Measurements from ENCODE around the gene TMTC1. TPM values are rescaled to one million over a fixed set of nuclear protein-coding genes. Genes with fewer than 3 reads are reported as not detected.

The TMTC1 gene
- total RNA-seq, 2 donors from 2014 or later = 4.5 to 7.7 TPM

DNA sequence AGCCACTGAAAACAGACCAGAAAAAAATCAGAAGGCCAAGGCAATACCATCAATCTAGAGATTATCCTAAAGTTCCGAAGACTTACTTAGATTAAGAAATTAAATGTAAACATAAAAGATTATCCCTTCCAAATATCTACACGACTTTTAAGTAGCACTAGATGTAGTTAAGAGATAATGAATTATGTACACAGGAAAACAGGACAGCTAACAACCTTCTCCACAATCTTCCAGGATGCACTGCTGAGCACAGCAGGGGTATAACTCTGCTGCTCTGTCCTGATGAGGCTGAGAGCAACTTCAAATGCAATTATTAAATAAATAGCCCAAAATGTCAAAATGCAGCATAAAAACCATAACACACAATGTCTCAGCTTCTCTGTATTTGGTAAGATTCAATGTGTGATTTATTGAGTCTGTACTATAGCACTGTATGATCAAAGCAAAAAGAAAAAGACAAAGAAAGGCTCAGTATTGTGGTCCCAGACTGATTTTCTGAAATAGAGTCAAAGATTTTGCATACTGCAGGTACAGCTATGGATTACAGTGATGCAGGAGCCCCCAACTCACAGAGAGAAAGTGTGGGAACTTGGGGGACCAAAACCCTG is 56.9 kb downstream of the TMTC1 start:
- ATAC-seq (no peak), DNase-seq (no peak)
- intact Hi-C loops (cut with DNase I, micrococcal nuclease) = no loop called here

DNA sequence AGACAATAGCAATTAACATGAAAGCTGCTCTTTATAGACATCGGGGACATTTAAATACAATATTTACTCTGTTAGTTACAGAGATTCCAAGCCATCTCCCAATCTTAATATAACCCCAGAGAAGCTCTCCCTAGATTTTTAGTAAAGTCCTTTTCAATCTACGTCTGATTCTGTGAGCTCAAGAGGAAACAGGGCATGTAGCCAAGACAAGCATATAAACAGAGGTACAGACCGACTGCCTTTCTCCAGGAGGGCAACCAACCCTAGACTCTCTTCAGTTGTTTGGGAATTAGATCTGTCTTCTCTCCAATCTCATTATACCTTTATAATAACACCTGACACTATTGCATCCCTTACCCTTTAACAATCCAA is 57.4 kb downstream of the TMTC1 start:
- ATAC-seq = no peak
- DNase-seq = no peak
- intact Hi-C loops (cut with DNase I, micrococcal nuclease) = no loop called here

DNA sequence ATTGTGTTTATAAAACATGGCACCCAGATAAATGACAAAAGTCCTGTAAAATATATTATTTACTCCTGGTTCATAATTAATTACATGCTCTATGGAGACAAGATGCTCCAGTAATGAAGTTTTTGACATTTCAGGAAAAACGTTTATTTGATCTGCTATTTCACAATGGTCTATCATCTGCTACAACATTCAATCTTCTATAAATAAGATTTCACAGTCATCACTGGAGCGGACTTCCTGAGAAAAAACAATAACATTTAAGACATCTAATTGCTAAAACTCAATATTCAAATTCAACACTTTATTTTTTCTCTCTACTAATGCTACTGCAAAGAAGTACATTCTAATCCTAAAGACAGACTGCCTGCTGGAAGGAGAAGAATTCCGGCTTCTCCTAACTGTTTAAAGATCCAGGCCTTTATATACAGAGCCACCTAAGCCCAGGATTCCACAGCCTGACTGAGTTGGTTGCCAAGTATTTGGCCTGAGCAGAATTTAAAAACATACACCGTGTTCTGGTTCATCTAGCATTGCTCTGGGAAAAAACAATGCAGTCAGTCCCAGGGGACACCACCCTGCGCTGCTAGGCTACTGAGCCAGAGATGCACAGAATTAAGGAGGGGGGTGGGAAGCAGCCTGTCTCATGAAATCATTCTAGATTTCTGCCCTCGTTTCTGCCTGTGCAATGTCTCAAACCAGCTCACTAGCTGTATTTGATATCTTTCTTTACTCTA is 58.0 kb downstream of the TMTC1 start:
- DNase-seq (peak in 1 of 2 donors; percentile 35), ATAC-seq (no peak)
- intact Hi-C loops (cut with DNase I, micrococcal nuclease) = no loop called here

DNA sequence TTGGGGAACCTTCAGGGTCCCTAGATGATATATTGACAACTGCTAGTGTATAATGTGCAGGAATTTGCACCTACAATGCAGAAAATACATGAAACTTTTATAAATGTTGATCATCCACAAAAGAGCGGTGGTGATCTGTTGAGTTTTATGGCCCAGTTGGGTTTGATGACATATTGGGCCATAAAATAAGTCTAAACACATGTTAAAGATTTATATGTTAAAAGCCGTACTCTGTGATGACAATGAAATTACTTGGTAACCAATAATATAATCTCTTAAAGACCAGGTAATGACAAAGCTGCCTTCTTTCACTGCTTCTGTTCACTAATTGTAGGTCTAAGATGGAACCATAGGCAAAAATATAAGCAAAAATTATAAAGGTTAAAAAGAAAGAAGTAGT is 61.6 kb downstream of the TMTC1 start:
- no peak for ATAC-seq
- no peak for DNase-seq
- intact Hi-C loops (cut with DNase I, micrococcal nuclease) = no loop called here

DNA sequence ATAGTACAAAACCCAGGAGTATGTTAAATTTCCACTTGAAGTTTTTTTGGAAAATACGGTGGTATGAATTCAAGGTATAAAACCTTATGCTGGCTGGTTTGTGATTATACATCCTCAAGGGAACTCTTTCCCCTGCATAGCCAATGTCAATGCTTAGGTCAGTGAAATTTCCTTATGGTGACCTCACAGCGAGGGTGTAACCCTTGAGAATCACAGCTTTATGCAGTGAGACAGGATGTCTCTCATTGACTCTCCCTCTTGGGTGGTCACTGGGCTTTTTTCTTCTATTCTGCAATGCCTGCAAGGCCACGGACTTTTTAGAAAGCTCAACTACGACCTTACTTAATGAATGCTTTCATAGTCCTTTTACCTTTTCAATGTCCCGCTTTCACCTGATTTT is 64.4 kb downstream of the TMTC1 start:
- ATAC-seq = no peak
- no peak for DNase-seq
- intact Hi-C loops (cut with DNase I, micrococcal nuclease) = no loop called here

DNA sequence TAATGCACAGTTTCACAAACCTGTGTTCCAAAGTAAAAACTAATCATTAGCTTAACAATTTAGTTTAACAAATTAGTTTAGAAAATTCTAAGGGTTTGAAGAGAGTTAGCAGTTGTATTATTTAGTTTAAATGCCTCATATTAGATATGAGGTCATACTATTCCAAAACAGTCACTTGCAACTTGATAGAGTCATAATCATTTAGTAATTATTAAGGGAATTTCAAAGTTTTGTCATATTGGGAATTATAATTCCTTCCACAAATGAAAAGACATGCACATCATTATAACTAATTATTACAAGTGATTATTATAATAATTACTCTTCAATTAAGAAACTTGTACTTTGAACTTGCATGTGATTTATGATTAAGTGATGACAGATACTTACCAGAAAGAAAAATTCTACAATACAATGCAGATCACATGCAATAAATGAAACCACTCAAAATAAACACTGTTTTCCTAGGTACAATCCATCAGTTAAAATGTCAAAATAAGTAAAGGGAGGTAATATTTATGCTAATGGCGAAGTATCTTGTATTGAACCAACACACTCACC is 66.1 kb downstream of the TMTC1 start:
- ATAC-seq (no peak), DNase-seq (no peak)
- intact Hi-C loops (cut with DNase I, micrococcal nuclease) = no loop called here

DNA sequence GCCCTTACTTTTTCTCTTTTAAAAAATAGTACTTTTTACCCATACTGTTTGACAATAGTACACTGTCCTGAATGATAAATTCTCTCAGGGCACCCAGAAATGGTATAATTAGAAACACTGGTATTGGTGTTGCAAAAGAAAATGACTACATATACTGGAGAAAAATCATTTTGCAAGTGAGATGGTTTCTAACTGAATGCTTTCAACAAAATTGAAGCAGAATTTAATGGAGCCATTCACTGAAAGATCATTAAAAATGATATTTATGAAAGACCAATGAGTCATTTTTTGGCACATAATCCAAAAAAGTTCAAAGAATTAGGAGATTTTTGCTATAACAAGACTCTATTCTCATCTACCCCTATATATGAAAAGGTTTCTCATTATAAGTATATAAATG is 68.8 kb downstream of the TMTC1 start:
- no peak for ATAC-seq
- no peak for DNase-seq
- intact Hi-C loops (cut with DNase I, micrococcal nuclease) = no loop called here

DNA sequence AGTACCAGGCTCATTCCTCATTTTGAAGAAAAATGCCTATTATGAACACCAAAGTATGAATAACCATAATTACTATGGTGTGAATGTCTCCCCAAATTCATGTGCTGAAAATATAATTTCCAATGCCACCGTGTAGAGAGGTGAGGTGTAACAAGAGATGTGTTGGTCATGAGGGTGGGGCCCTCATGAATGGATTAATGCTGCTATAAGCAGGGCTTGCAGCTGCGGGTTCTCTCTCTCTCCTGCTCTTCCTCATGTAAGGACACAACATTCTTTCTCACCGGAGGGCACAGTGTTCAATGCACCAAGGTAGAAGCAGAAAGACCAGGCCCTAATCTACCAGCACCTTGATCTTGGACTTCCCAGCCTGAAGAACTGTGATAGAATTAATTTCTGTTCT is 70.0 kb downstream of the TMTC1 start:
- DNase-seq (no peak), ATAC-seq (no peak)
- intact Hi-C loops (cut with DNase I, micrococcal nuclease) = no loop called here

DNA sequence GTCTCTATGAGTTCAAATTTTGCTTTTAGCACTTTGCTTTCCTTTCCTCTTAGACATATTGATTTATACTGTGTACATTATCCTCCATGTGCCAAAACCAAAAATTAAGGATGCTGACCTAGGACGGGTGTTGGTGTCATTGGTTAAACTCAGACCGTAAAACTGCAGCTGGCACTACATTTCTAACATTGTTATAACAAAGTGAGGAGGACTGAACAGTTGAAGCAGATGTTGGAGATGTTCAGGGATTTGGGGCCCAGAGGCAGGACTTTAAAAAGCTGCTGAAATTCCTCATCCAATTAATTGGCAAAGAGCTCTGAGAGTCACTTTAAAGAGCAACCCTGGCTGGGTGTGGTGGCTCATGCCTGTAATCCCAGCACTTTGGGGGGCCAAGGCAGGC is 72.4 kb downstream of the TMTC1 start:
- DNase-seq (no peak), ATAC-seq (no peak)
- intact Hi-C loops (cut with DNase I, micrococcal nuclease) = no loop called here

DNA sequence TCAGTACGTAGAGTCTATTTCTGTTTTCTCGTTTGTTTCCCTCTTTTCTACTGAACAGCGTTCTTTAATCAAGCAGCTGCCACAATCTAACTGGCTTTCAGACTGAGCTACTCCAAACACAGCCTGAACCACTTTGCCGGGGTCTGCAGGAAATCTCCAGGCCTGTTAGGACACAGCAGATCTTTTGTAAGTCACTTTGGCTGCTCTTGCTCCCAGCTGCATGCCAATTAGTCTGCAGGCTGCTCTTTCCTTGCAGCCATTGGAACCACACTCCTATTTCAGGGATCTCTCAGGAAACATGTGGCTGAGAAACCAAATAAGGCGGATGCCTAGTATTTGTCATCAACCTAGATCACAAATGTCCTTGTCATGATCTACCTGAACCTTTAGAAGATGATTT is 73.6 kb downstream of the TMTC1 start:
- intact Hi-C loops (cut with DNase I, micrococcal nuclease) = no loop called here
- DNase-seq (peak in 1 of 2 donors; percentile 34), ATAC-seq (no peak)

DNA sequence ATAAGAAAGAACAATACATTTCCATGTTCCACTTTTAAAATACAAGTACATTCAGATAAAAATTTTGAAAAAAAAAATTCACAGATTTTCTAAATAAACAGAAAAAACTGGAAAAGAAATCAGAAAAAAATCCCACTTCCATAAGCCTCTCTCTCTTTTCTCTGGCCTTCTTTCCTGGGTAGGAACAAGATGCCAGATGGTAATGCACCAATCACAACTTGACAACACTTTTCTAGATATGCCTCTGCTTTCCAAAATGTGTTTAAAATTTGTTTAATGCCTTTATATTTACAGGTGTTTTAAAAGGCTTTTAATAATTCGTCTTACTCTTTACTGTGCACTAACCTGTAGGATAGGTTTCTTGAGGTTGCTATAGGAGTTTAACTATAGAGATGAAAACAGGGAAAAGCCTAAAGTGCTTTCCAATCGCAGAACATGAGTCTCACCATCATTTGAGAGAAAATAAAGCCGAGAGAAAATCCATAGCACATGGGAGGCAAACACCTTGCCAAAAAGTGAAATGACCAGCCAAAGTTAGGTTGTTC is 74.2 kb downstream of the TMTC1 start:
- intact Hi-C loops (cut with DNase I, micrococcal nuclease) = no loop called here

DNA sequence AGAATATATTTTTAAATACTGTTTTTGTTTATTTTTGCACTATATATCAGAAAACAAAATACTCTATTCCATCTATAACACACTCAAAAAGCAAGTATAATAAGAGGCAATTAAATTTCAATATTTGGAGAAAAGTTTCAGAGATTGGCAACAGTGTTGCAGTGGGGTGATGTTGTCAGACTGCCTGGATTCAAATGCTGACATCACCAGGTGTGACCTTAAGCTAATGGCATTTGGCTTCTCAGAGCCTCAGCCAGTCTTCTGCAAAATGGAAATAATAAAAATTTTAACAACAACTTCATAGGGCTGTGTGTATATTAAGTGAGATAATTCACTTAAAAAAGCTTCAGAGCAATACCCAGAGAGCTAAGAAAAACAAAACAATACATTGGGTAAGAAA is 74.7 kb downstream of the TMTC1 start:
- ATAC-seq (no peak), DNase-seq (no peak)
- intact Hi-C loops (cut with DNase I, micrococcal nuclease) = no loop called here

More for the DNA sequence above, 74.2 kb downstream of the TMTC1 start:
- no peak for ATAC-seq
- no peak for DNase-seq

DNA sequence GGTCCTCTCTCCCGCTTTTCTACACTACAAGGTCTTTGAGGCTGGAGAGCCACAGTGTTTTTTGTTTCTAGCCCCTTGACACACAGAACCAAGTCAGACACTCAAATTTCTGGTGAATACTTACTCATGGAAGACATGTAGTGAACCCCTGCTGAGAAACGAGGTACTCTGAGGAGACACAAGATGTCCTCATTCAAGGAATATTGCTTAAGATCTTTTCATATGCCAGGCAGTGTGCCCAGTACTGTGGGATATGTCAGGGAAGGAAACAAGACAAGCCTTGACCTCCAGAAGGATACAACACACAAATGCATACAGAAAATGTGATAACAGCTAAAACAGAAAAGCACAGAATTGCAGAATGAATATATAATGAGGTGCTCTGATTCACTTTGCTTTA is 75.9 kb downstream of the TMTC1 start:
- DNase-seq (no peak), ATAC-seq (no peak)
- intact Hi-C loops (cut with DNase I, micrococcal nuclease) = no loop called here

DNA sequence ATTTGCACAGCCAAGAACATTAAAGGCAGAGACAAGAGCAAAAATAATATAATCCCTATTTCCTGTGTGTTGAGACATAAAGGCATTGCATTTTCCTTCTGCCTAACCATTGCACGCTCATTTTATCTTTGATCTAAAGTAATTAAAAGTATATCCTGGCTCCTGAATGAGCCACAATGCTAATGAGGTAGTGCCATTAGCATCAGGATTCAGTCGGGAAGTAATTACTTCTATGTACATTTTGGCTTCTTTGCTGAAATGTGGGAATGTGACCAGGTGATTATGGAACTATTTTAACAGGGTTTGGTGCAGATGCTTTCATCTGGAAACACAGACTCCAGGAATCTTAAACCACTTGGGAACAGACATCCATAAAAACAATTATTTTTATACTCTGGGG is 77.4 kb downstream of the TMTC1 start:
- intact Hi-C loops (cut with DNase I, micrococcal nuclease) = no loop called here
- ATAC-seq = no peak
- no peak for DNase-seq

DNA sequence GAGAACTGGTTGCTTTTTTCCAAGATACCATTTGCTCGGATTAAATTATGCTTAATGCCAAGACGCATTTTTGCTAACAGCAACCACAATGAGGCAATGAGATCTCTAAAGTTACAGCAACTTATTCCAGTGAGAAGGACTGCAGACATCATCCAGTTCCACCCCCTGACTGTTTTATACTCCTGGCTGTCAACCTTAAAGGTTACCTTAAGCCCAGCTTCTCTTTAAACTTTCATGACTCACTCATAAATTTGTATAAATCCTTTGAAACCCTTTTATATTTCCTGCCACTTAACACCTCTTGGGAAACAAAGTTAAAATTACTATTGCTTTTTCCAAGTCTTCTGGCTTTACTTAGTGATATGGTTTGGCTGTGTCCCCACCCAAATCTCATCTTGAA is 80.2 kb downstream of the TMTC1 start:
- DNase-seq (no peak), ATAC-seq (no peak)
- intact Hi-C loops (cut with DNase I, micrococcal nuclease) = no loop called here

DNA sequence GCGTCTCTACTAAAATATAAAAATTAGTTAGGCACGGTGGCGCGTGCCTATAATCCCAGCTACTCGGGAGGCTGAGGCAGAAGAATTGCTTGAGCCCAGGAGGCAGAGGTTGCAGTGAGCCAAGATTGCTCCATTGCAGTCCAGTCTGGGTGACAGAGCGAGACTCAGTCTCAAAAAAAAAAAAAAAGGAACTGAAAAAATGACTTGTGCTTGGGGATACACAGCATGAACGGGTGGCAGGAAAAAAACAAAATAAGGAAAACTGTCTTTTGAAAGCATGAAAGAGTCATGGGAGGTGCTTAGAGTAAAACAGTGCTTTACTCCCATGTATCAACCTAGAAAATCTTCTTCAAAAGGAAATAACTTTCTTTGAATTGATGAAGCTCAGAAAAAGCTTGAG is 80.8 kb downstream of the TMTC1 start:
- no peak for ATAC-seq

DNA sequence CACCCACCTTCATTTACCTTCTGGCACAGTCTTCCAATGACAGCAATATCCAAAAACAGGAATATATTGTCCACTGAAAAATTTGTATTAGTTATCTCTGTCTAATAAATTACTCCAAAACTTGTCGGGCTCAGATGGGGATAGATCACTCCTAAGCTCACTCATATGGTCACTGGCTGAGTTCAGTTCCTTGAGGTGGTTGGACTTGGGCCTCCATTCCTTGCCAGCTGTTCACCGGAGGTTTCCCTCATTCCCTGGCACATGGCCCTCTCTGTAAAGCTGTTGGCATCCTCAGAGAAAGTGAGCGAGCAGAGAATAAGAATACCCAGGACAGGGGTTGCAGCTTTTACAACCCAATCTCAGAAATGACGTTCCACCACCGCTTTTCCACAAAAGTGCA is 81.5 kb downstream of the TMTC1 start:
- no peak for ATAC-seq
- no peak for DNase-seq
- intact Hi-C loops (cut with DNase I, micrococcal nuclease) = no loop called here

More for the DNA sequence above, 80.8 kb downstream of the TMTC1 start:
- intact Hi-C loops (cut with DNase I, micrococcal nuclease) = no loop called here
- no peak for DNase-seq

DNA sequence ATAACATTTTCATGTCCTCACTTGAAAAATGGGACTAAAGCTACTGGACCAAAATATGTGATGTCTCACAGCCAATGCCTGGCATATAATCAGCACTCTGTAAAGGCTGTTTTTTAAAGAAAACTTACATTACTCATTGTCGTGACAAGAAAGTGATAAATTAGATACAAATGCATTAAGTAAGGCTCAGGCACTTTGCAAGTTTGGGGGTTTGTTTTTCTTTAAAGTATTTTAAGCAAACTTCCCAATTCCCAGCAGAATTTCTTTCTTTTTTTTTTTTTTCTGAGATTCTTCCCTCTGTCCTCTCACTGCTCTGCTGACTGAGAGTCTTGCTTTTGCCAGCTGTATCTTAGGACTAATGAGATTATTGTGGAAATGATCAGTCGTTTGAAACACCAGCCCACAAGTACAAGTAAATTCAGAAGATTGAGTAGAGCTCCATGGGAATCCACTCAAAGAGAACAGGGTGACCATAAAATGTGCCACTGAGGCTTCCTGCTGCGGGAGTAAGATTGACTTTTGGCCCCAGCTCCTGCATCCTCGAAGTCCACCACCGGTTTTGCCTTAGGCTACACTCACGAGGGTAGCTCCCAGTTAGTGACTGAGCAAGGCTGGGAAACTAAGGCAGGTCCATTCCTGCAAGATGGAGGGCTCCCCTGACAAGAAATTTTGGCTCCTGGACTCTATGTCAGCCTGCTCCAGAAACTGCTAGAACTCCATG is 82.8 kb downstream of the TMTC1 start:
- intact Hi-C loops (cut with DNase I, micrococcal nuclease) = no loop called here
- ATAC-seq (no peak), DNase-seq (no peak)

DNA sequence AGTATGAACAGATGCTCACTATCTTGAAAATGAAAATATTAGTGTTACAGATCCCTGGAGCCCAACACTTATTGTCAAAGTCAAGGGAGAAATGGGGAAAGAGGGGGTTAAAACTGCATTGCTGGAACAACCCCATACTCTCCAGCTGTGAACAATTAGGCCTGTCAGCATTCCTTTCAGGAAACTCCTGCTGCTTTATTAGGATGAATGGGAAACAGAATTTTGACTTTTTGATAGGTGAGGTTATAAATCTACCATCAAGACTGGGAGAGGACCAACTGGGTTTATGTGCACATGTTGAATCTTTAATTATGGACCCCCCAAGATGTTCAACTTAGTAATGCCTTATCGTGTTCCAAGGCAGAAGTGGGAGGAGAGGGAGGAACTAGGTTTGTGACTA is 85.0 kb downstream of the TMTC1 start:
- intact Hi-C loops (cut with DNase I, micrococcal nuclease) = no loop called here
- no peak for ATAC-seq
- no peak for DNase-seq

DNA sequence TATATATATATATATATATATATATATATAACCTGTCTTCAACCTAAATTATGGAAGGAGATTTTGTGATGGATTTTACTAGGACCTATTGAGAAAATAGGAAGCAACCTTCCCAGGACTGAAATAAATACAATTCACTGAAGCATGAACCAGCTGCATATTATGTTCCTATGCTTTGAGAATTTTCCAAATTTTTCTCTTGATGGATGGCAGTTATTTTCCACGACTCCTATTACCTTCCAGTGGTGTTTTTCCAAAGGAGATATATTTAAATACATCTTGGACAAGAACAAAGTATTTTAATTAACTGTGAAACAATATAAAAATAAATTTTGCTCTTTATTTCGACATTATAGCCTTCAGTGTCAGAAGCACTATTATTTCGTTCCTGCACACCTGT is 87.9 kb downstream of the TMTC1 start:
- intact Hi-C loops (cut with DNase I, micrococcal nuclease) = no loop called here
- no peak for ATAC-seq
- no peak for DNase-seq
